DMS53 (cell line): ENCODE results near the gene TOM1.

ENCODE experiments used
- DNase-seq: peaks from one replicate; lab custom pipeline; 2025; lab: John Stamatoyannopoulos, UW

TOM1 gene

DNA sequence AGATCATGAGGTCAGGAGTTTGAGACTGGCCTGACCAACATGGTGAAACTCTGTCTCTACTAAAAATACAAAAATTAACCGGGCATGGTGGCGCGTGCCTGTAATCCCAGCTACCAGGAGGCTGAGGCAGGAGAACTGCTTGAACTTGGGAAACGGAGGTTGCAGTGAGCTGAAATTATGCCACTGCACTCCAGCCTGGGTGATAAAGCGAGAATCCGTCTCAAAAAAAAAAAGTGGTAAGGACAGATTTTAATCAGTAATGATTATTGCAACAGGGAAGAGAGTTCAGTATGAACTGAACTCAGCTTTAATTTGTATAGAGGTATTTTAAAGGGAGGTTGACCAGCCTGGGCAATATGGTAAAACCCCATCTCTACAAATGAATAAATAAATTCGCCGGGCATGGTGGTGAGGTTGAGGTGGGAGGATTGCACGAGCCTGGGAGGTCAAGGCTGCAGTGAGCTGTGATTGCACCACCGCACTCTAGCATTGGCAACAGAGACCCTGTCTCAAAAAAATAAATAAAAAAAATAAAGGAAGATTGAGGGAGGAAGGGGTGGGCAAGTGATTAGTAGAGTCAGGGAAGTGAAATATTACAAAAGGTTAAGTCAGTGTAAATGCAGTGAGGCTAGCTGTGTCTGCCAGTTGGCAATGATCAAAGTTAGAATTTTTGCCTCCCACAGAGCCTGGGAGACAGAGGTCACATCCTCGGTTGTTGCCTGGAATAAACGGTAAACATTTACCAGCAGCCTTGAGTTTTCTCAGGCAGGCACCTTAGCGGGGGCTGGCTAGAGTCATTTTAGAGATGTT is 97.6 kb downstream of the TOM1 start:
- DNase-seq, result peak; percentile 43
